Pancreas (tissue), 10 donors: ENCODE results near the gene INPP5J. TPM values are rescaled to one million over a fixed set of nuclear protein-coding genes. Genes with fewer than 3 reads are reported as not detected.

Experiments used
- ATAC-seq, 4 donors: fragments of 200-7000 bp; cut with Tn5 transposase; one replicate each; pipeline versions ENCODE4 v1.8.0 to v1.9.1; 2020; ENCODE audit warnings: mild to moderate bottlenecking in 4 of 4, moderate library complexity in 4 of 4
- DNase-seq, 6 donors: peaks; one replicate each; pipeline ENCODE4 v3.0.0-alpha.2; 2020
- FAIRE-seq: peaks from 2 replicates; lab custom pipeline; 2012; peaks lifted over from hg19 to GRCh38; lab: Jason Lieb, UNC
- H3K27ac ChIP-seq, 4 donors: fragments of 200-600 bp; sonication (generic); 1 replicate in 3 of 4; 2 replicates in 1 of 4; pipeline versions ENCODE4 v1.5.0 to v1.8.0; 2020
- H3K27me3 ChIP-seq, 4 donors: fragments of 200-600 bp; one replicate each; pipeline ENCODE4 v1.8.0; 2021
- H3K36me3 ChIP-seq, 3 donors: fragments of 200-600 bp; sonication (generic) in 1 of 3; one replicate each; pipeline versions ENCODE4 v1.5.0 to v1.8.0; 2020 to 2021
- H3K4me1 ChIP-seq, 3 donors: fragments of 200-600 bp; one replicate each; pipeline ENCODE4 v1.8.0; 2021
- H3K4me3 ChIP-seq, 4 donors: fragments of 200-600 bp; sonication (generic) in 2 of 4; one replicate each; pipeline versions ENCODE4 v1.5.0 to v1.8.0; 2020 to 2021
- H3K9me3 ChIP-seq, 4 donors: fragments of 200-600 bp; one replicate each; pipeline ENCODE4 v1.8.0; 2021
- CTCF ChIP-seq, 4 donors: fragments of 200-600 bp; sonication (generic) in 3 of 4; IDR thresholded peaks; one replicate each; pipeline versions ENCODE4 v1.5.0 to v1.8.0; 2021; ENCODE audit warnings: antibody characterized with exemption in 4 of 4
- WGBS, 2 donors: extraction: QIAGEN DNeasy Blood & Tissue Kit; methylation state at CpG; one replicate each; pipeline ENCODE4 v1.1.7; 2013; 5-methylcytosine and 5-hydroxymethylcytosine counted together
- intact Hi-C, 3 donors: fragments of 100-400 bp; cut with DNase I; formaldehyde crosslinking; loops; one replicate each; pipeline versions ENCODE4 v1.11.1 to v1.14.2; 2022
- polyA plus RNA-seq, 2 donors: library from polyadenylated mRNA; stranded (reverse); fragments of 200-250 nt; gene quantifications; one replicate each; pipeline ENCODE4 v1.2.3, GENCODE V29; 2013
- total RNA-seq, 6 donors: library from RNA; stranded (reverse); fragmentation: NEBNext Ultra II Directional in 4 of 6; extraction: Animal tissue kit (Norgen Biotek cat#: 25700) in 4 of 6; gene quantifications; one replicate each; pipeline versions ENCODE4 v1.2.1 to v1.2.4, GENCODE V29; 2021 to 2023
- donor health status: healthy with polysubstance abuse.
- donor health status: DM: no; HTN: no; CAD: no; lungs with moderate emphysema.
- donor health status: DM: no; HTN: no; CAD: no.
- donor health status: control.
- donor health status: control.
- donor health status: Bipolar disorder and iron deficiency.
- donor health status: DM: yes; HTN: yes; CAD: no.
- donor health status: DM: no; HTN: no; CAD: no.
- donor health status: DM: no; HTN: no; CAD: no.
- donor health status: DM: yes; HTN: yes; CAD: no.

INPP5J gene
- total and polyA plus RNA-seq, 8 donors = 4.5 to 25.0 (median 10.3) TPM

DNA sequence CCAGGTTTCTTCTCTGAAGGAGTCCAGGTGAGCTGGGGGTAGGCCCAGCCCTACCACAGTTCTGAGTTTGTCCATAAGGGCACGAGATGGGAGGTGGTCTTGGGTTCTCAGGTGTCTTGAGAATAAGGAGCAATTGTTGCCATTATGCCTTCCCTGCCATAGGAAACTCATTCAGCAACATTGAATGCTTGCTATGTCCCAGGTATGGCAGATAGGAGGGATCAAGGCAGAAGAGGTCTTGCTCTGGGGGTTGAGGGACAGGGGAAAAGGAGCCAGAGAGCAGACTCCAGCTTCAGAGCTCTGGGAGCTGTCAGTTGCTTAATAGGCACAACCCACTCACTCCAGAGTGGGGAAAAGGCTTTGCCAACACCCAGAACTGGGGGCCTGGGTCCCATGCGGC lies 19.7 kb upstream of the INPP5J start:
- Histone ChIP-seq H3K27me3 (no peaks in the 10 kb centered on the region), H3K36me3 (peaks cover 0 to 27% (median 6%) of the 10 kb centered on the region in 3 donors), H3K9me3 (no peaks in the 10 kb centered on the region), H3K27ac (peak overlapping the region in 1 of 4 donors; percentile 17), H3K4me3 (no peak overlapping the region), H3K4me1 (peaks cover 0 to 4% (median 0%) of the 10 kb centered on the region in 3 donors)
- FAIRE-seq (no peak), ATAC-seq (no peak), DNase-seq (no peak)
- 82 to 95% methylated on average over 2 of the region's 2 CpGs for WGBS, 2 donors
- intact Hi-C loops = no loop called here
- TF ChIP-seq CTCF (IDR thresholded peaks at IDR 0.05) = no peak

GRCh38 chr22:31103899-31104694 lies 18.7 kb upstream of the INPP5J start:
- WGBS, 2 donors = 76 to 85% methylated on average over 30 to 33 of the region's 33 CpGs
- DNase-seq (peak in 3 of 6 donors; percentile 25 to 74 (median 56)), ATAC-seq (no peak), FAIRE-seq (no peak)
- Histone ChIP-seq H3K9me3 (no peaks in the 10 kb centered on the region), H3K4me3 (no peak overlapping the region), H3K27me3 (no peaks in the 10 kb centered on the region), H3K27ac (no peak overlapping the region), H3K4me1 (peaks cover 0 to 7% (median 0%) of the 10 kb centered on the region in 3 donors), H3K36me3 (peaks cover 0 to 20% (median 6%) of the 10 kb centered on the region in 3 donors)
- intact Hi-C loops = no loop called here
- TF ChIP-seq CTCF (IDR thresholded peaks at IDR 0.05) = no peak

DNA sequence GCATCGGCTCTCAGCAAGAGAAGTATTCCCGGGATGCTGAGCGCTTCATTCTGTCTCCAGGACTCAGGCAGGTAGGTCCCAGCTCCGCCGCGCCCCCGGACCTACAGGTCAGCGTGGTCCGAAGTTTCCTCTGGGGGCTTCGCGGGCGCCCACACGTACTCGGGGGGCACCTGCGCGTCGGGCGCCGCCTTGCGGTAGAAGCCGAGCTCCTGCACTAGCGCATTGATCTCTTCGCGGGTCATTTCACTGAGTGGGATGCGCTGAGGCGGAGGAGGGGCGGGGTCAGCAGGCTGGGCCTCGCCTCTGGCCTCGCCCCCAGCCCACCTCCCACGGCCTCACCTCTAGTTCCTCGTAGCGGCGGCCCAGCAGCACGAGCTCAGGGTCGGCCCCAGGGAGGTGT lies 17.9 kb upstream of the INPP5J start:
- H3K27ac ChIP-seq = no peak overlapping the region
- intact Hi-C loops = loop anchor here in 1 of 3 donors (5.0 kb wide), 1 partner anchor 42 kb away; no protein-coding TSS in a partner anchor
- no peaks in the 10 kb centered on the region for H3K9me3 ChIP-seq
- no peaks in the 10 kb centered on the region for H3K27me3 ChIP-seq
- peaks cover 0 to 7% (median 0%) of the 10 kb centered on the region in 3 donors for H3K4me1 ChIP-seq
- no peak for ATAC-seq
- DNase-seq = peak in 3 of 6 donors; percentile 22 to 76 (median 50)
- H3K36me3 ChIP-seq = peaks cover 0 to 13% (median 0%) of the 10 kb centered on the region in 3 donors
- no peak for FAIRE-seq
- no peak overlapping the region for H3K4me3 ChIP-seq
- 72 to 80% methylated on average over 30 to 35 of the region's 35 CpGs for WGBS, 2 donors
- TF ChIP-seq CTCF (IDR thresholded peaks at IDR 0.05) = no peak

GRCh38 chr22:31105282-31105929 lies 17.4 kb upstream of the INPP5J start:
- DNase-seq (peak in 2 of 6 donors; percentile 23 to 24), ATAC-seq (no peak), FAIRE-seq (no peak)
- peaks cover 0 to 8% (median 0%) of the 10 kb centered on the region in 3 donors for H3K36me3 ChIP-seq
- H3K27ac ChIP-seq = peak overlapping the region in 2 of 4 donors; percentile 82 to 91
- intact Hi-C loops = loop anchor here in 1 of 3 donors (5.0 kb wide), 1 partner anchor 42 kb away; no protein-coding TSS in a partner anchor
- H3K9me3 ChIP-seq = no peaks in the 10 kb centered on the region
- H3K27me3 ChIP-seq = no peaks in the 10 kb centered on the region
- no peak overlapping the region for H3K4me3 ChIP-seq
- peaks cover 0 to 7% (median 0%) of the 10 kb centered on the region in 3 donors for H3K4me1 ChIP-seq
- TF ChIP-seq CTCF (IDR thresholded peaks at IDR 0.05) = no peak
- 75 to 78% methylated on average over 11 of the region's 11 CpGs for WGBS, 2 donors
